OCI-LY7 (cell line): ENCODE results near the gene TRIM7. TPM values are rescaled to one million over a fixed set of nuclear protein-coding genes. Genes with fewer than 3 reads are reported as not detected.

Experiments
- BruUV-seq: library from RNA; stranded (reverse); fragments of 400-500 nt; replicated peaks from 2 replicates; lab custom pipeline; 2021; lab: Mats Ljungman, UMichigan
- CTCF ChIA-PET: fragments of 300-600 bp; sonication (Branson Sonifier 250); formaldehyde crosslinking; loops from one replicate; lab custom pipeline; 2022; ENCODE audit warnings: antibody characterized with exemption; ENCODE audit not compliant: unreplicated experiment; lab: Charles Lee
- POLR2A ChIA-PET: fragments of 300-600 bp; sonication (Branson Sonifier 250); formaldehyde crosslinking; loops from one replicate; lab custom pipeline; 2022; ENCODE audit warnings: antibody characterized with exemption; lab: Charles Lee
- DNase-seq: peaks from one replicate; pipeline ENCODE4 v3.0.0-alpha.2; 2015; ENCODE audit warnings: low spot score
- H2AFZ ChIP-seq: fragments of 200-600 bp; sonication (generic), shearing (Covaris generic); 2 replicates; pipeline ENCODE4 v1.6.1; 2014; ENCODE audit warnings: mild to moderate bottlenecking, antibody characterized with exemption, low read length, moderate library complexity
- H3K27ac ChIP-seq: fragments of 200-600 bp; sonication (generic); 2 replicates; pipeline ENCODE4 v1.5.1; 2014; ENCODE audit warnings: mixed run types, low read depth, mild to moderate bottlenecking, moderate library complexity, low read length, inconsistent platforms; ENCODE audit not compliant: poor library complexity, severe bottlenecking
- H3K36me3 ChIP-seq: fragments of 200-600 bp; sonication (generic); 2 replicates; pipeline ENCODE4 v1.6.1; 2014; ENCODE audit warnings: mild to moderate bottlenecking, antibody characterized with exemption, low read length, moderate library complexity, mixed read lengths; ENCODE audit not compliant: insufficient read depth
- H3K4me1 ChIP-seq: fragments of 200-600 bp; sonication (generic); 2 replicates; pipeline ENCODE4 v1.5.1; 2014; ENCODE audit warnings: mild to moderate bottlenecking, low read length; ENCODE audit not compliant: insufficient read depth, poor library complexity, severe bottlenecking
- H3K4me2 ChIP-seq: fragments of 200-600 bp; sonication (generic); 2 replicates; pipeline ENCODE4 v1.6.1; 2014; ENCODE audit warnings: mild to moderate bottlenecking, low read length
- H3K4me3 ChIP-seq: fragments of 200-600 bp; sonication (generic); 2 replicates; pipeline ENCODE4 v1.5.1; 2014; ENCODE audit warnings: mild to moderate bottlenecking, low read depth, low read length; ENCODE audit not compliant: poor library complexity, severe bottlenecking
- H3K79me2 ChIP-seq: fragments of 200-600 bp; sonication (generic); 2 replicates; pipeline ENCODE4 v1.6.1; 2016; ENCODE audit warnings: low read depth, mild to moderate bottlenecking, low read length, moderate library complexity, mixed read lengths; ENCODE audit not compliant: insufficient read depth
- H3K9me2 ChIP-seq: fragments of 200-600 bp; sonication (generic); 2 replicates; pipeline ENCODE4 v1.6.1; 2016; ENCODE audit warnings: mild to moderate bottlenecking, low read length, mixed read lengths; ENCODE audit not compliant: insufficient read depth
- H3K9me3 ChIP-seq: fragments of 200-600 bp; sonication (generic); 2 replicates; pipeline ENCODE4 v1.6.1; 2014; ENCODE audit warnings: mild to moderate bottlenecking, mixed run types, low read length, mixed read lengths
- H4K20me1 ChIP-seq: fragments of 200-600 bp; sonication (generic); 2 replicates; pipeline ENCODE4 v1.6.1; 2014; ENCODE audit warnings: mild to moderate bottlenecking, antibody characterized with exemption, low read length, moderate library complexity, mixed read lengths; ENCODE audit not compliant: insufficient read depth
- EZH2phosphoT487 ChIP-seq: fragments of 200-600 bp; sonication (generic); IDR thresholded peaks from 2 replicates; pipeline ENCODE4 v1.6.1; 2018; ENCODE audit warnings: low read depth, borderline replicate concordance, mild to moderate bottlenecking, mixed run types, antibody characterized with exemption, low read length, moderate library complexity, mixed read lengths
- intact Hi-C: fragments of 100-400 bp; cut with micrococcal nuclease; formaldehyde crosslinking; loops from one replicate; pipeline ENCODE4 v1.10.0; 2022; ENCODE audit not compliant: unreplicated experiment
- total RNA-seq, 2 experiments: library from RNA; depleted of rRNA in 1 of 2; stranded (reverse); fragments of >200 nt in 1 of 2; shearing (Covaris generic) in 1 of 2; gene quantifications; 2 replicates each; pipeline ENCODE4 v1.2.3, GENCODE V29; 2014 to 2022
- TF ChIP-seq, protein P1 (sequence below): fragments of 200-600 bp; sonication (generic); conservative IDR thresholded peaks from 2 replicates; pipeline ENCODE4 v1.5.1; 2014; ENCODE audit warnings: mild to moderate bottlenecking, antibody characterized with exemption, low read length, moderate library complexity, mixed read lengths

Gene TRIM7
- total RNA-seq, 2 experiments from 2014 or later: 0.22 to 1.8 TPM

DNA sequence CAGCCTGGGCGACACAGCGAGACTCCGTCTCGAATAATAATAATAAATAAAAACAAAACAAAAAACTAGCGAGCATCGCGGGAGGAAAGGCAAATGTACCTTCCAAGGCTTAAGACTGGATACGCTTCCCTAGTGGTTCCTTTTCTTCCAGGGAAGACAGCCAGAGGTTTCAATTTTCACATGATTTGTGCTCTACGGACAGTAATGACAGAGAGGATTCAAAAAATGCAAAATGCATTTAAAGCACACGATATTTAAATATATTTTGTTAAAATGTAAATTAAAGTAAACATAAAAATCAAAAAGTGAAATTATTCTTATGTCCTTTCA, 13.8 kb upstream of the TRIM7 start:
- TF ChIP-seq EZH2phosphoT487: no peak
- TF ChIP-seq, protein P1, sequence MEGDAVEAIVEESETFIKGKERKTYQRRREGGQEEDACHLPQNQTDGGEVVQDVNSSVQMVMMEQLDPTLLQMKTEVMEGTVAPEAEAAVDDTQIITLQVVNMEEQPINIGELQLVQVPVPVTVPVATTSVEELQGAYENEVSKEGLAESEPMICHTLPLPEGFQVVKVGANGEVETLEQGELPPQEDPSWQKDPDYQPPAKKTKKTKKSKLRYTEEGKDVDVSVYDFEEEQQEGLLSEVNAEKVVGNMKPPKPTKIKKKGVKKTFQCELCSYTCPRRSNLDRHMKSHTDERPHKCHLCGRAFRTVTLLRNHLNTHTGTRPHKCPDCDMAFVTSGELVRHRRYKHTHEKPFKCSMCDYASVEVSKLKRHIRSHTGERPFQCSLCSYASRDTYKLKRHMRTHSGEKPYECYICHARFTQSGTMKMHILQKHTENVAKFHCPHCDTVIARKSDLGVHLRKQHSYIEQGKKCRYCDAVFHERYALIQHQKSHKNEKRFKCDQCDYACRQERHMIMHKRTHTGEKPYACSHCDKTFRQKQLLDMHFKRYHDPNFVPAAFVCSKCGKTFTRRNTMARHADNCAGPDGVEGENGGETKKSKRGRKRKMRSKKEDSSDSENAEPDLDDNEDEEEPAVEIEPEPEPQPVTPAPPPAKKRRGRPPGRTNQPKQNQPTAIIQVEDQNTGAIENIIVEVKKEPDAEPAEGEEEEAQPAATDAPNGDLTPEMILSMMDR: no peak

DNA sequence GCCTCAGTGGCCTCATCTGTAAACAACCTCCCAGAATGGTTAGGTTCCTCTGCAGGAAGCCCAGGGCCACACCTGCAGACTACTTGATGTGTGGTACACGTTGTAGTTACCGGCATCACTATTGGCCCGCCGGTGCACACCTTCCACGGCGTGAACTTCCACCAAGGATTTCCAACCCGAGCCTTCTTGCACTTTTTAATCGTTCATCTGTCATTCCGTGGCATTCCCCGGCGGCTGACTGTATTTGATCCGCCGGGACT, 12.7 kb upstream of the TRIM7 start:
- TF ChIP-seq EZH2phosphoT487: no peak
- TF ChIP-seq, protein P1: no peak; the same call in 1 of the 2 replicates
- Histone ChIP-seq H3K4me1 (peaks cover 34% of the 10 kb centered on the region), H3K9me2 (no peaks in the 10 kb centered on the region), H3K4me3 (peak overlapping the region; percentile 75), H2AFZ (peak overlapping the region; percentile 68), H3K4me2 (peak overlapping the region; percentile 91), H4K20me1 (no peaks in the 10 kb centered on the region), H3K27ac (peak overlapping the region; percentile 70), H3K36me3 (no peaks in the 10 kb centered on the region), H3K79me2 (no peaks in the 10 kb centered on the region), H3K9me3 (no peaks in the 10 kb centered on the region)
- ChIA-PET CTCF (no interaction called here), POLR2A (interaction anchor here (1.0 kb wide), 1 partner anchor 9 kb away, joined by 7 read pairs; no protein-coding TSS in a partner anchor)
- intact Hi-C loops: loop anchor here (1.0 kb wide), 2 partner anchors 10 to 26 kb away; no protein-coding TSS in a partner anchor
- no TSS peak for BruUV-seq
- DNase-seq: peak; percentile 75

More for the DNA sequence above, 13.8 kb upstream of the TRIM7 start:
- peaks cover 34% of the 10 kb centered on the region for H3K4me1 ChIP-seq
- peak overlapping the region; percentile 68; the same call in 1 of the 2 replicates for H2AFZ ChIP-seq
- no peaks in the 10 kb centered on the region for H3K9me3 ChIP-seq
- intact Hi-C loops: loop anchor here (1.0 kb wide), 2 partner anchors 11 to 27 kb away; no protein-coding TSS in a partner anchor
- DNase-seq: no peak
- 0 out of 2 replicates have a peak, but pooled peaks cover under 1% of the 10 kb centered on the region for H3K79me2 ChIP-seq
- POLR2A ChIA-PET: no interaction called here
- no peaks in the 10 kb centered on the region for H4K20me1 ChIP-seq
- H3K4me3 ChIP-seq: peak overlapping the region; percentile 75
- CTCF ChIA-PET: no interaction called here
- H3K4me2 ChIP-seq: peak overlapping the region; percentile 91
- no peaks in the 10 kb centered on the region for H3K36me3 ChIP-seq
- BruUV-seq: no TSS peak
- peak overlapping the region; percentile 70 for H3K27ac ChIP-seq
- H3K9me2 ChIP-seq: no peaks in the 10 kb centered on the region

DNA sequence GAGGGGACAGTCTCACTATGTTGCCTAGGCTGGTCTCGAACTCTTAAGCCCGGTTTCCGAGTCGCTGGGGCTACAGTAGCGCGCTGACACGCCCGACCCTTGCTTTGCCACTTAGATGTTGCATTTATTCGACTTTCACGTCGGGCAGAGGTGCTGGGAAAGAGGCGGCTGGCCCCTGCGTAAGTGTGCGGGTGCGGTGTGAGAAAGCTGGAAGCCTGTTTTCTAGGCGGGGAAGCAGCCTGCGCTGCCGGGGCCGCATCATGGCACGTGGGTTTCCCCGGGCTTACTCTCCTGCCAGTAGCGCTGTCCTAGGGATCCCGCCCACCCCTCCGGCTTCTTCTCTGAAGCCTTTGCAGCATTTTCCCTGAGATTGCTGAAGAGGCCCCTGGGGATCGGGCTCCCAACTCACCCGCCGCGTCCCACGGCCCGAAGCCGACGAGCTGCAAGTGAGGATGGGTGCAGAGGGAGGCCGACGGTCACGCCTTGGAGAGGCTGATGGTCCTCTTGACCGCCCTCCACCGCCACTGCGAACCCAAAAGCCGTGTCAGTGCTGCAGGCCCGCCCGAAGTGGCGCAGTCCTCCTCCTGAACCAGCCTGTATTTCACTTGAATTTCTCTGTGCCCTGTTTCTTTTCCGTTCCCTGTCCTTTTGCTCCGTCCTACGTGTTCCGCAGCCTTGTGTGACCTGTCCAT, 12.3 kb upstream of the TRIM7 start:
- Histone ChIP-seq H2AFZ (peak overlapping the region; percentile 68), H3K79me2 (no peaks in the 10 kb centered on the region), H3K27ac (peak overlapping the region; percentile 70), H3K36me3 (no peaks in the 10 kb centered on the region), H3K9me2 (no peaks in the 10 kb centered on the region), H3K9me3 (no peaks in the 10 kb centered on the region), H3K4me2 (peak overlapping the region; percentile 91), H4K20me1 (no peaks in the 10 kb centered on the region), H3K4me3 (peak overlapping the region; percentile 75), H3K4me1 (peaks cover 29% of the 10 kb centered on the region)
- TF ChIP-seq, protein P1: peak; percentile 67
- TF ChIP-seq EZH2phosphoT487: no peak
- intact Hi-C loops: no loop called here
- CTCF ChIA-PET: no interaction called here
- no TSS peak for BruUV-seq
- peak; percentile 82 for DNase-seq
- POLR2A ChIA-PET: interaction anchor here (1.0 to 1.8 kb wide), 2 partner anchors 8 to 25 kb away, joined by 7 to 16 read pairs; no protein-coding TSS in a partner anchor
